NK-92 (cell line): ENCODE measurements around the gene SYK.
"Not testable (repeated sequence)": the region's sequence is repeated elsewhere in the genome, so short reads cannot be mapped to it uniquely, and the experiment has no call there.

Source experiments
- DNase-seq: peaks from one replicate; lab custom pipeline; 2025; ENCODE audit not compliant: unreplicated experiment; lab: John Stamatoyannopoulos, UW

SYK gene

GRCh38 chr9:90801241-90801972 lies at the start of gene SYK:
Gene SYK, plus strand, starts transcription at chr9:90801819. Its CDS starts 42,080 bp downstream, at chr9:90843899.
- DNase-seq, result no peak

GRCh38 chr9:90755514-90756371 lies 45.9 kb upstream of the SYK start:
- DNase-seq, result not testable (repeated sequence)

GRCh38 chr9:90760577-90760976 lies 41.0 kb upstream of the SYK start:
- DNase-seq, result not testable (repeated sequence)

- no peak for DNase-seq
These were observed 34.9 kb upstream of the SYK start for GRCh38 chr9:90766731-90767130.

- no peak for DNase-seq
These were observed 34.0 kb upstream of the SYK start for GRCh38 chr9:90767523-90768100.

GRCh38 chr9:90770182-90770738 lies 31.4 kb upstream of the SYK start:
- DNase-seq, result no peak

GRCh38 chr9:90770927-90771326 lies 30.7 kb upstream of the SYK start:
- no peak for DNase-seq

- no peak for DNase-seq
These were observed 29.2 kb upstream of the SYK start for GRCh38 chr9:90772386-90772785.

GRCh38 chr9:90773617-90774016 lies 28.0 kb upstream of the SYK start:
- no peak for DNase-seq

- no peak for DNase-seq
These were observed 27.5 kb upstream of the SYK start for GRCh38 chr9:90774071-90774470.

GRCh38 chr9:90774682-90775081 lies 26.9 kb upstream of the SYK start:
- no peak for DNase-seq

GRCh38 chr9:90775657-90776056 lies 26.0 kb upstream of the SYK start:
- DNase-seq, result no peak

- DNase-seq, result no peak
These were observed 22.9 kb upstream of the SYK start for GRCh38 chr9:90778746-90779145.

- no peak for DNase-seq
These were observed 18.1 kb upstream of the SYK start for GRCh38 chr9:90783552-90783951.

- no peak for DNase-seq
These were observed 17.7 kb upstream of the SYK start for GRCh38 chr9:90783964-90784363.

- no peak for DNase-seq
These were observed 13.7 kb upstream of the SYK start for GRCh38 chr9:90787771-90788460.

GRCh38 chr9:90788527-90788926 lies 13.1 kb upstream of the SYK start:
- DNase-seq, result not testable (repeated sequence)

GRCh38 chr9:90789408-90789807 lies 12.2 kb upstream of the SYK start:
- no peak for DNase-seq

- DNase-seq, result no peak
These were observed 11.8 kb upstream of the SYK start for GRCh38 chr9:90789862-90790261.

- not testable (repeated sequence) for DNase-seq
These were observed 8.6 kb upstream of the SYK start for GRCh38 chr9:90793024-90793423.

- DNase-seq, result no peak
These were observed 7.9 kb upstream of the SYK start for GRCh38 chr9:90793729-90794128.
